ENCODE results near the gene KIF23. TPM values are rescaled to one million over a fixed set of nuclear protein-coding genes. Genes with fewer than 3 reads are reported as not detected.

KIF23 gene
- total RNA-seq, 1 experiment from 2014 or later: 83.7 TPM

DNA sequence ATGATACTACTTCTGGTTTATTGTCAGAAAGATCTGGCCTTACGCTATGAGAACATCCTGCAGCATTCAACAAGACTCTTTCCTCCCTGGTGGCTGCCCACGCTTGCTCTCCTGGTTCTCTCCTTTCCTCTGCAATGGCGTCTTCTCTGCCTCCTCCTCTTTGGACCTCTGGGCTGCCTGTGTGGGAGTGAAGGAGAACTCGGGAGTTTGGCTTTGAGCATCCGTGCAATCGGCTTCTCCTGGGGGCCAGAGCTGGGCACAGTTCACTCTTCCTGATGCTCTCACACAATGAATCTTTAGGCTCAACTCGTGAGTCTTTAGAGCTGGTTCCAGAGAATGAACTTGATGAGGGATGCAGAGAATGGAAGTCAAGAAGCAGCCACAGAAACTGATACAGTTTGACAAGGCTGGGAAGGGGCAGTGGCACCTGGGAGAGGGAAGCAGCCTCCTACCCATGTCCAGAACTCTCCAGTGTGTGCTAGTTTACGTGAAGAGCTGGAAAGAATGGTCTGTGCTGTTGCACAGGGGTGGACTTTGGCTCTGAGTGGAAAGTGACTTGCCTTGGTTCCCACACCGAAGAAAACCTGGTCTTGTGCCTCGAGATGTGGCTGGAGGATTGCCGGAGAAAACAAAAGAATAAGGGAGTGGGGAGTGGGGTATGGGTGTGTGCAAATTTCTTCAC is 76.3 kb downstream of the KIF23 start:
- no peak overlapping the region for H3K4me3 ChIP-seq (replicated peaks in 1 of 2; ENCODE audit: low read depth in 1 of 2, low read length in 2 of 2)
- intact Hi-C loops (cut with micrococcal nuclease): no loop called here
- no peaks in the 10 kb centered on the region for H4K20me1 ChIP-seq (ENCODE audit: insufficient read depth)
- H3K9ac ChIP-seq (ENCODE audit: low read length): no peak overlapping the region
- no peak overlapping the region for H2AFZ ChIP-seq (ENCODE audit: low read depth, low read length, poor library complexity, severe bottlenecking)
- ChIA-PET POLR2A (no interaction called here), CTCF (no interaction called here), RAD21 (ENCODE audit: low non-redundant PET in 1 of 2, low total read pairs in 2 of 2, uncharacterized antibody in 2 of 2, unreplicated experiment in 2 of 2) (no interaction called here)
- no peak for ATAC-seq
- no peak for DNase-seq (ENCODE audit: low read depth, low spot score)
- H3K27ac ChIP-seq (ENCODE audit: low read depth, low read length): no peak overlapping the region
- H3K4me2 ChIP-seq (ENCODE audit: low read length): no peak overlapping the region
- no peaks in the 10 kb centered on the region for H3K36me3 ChIP-seq (ENCODE audit: control insufficient read depth in 1 of 2, insufficient read depth in 2 of 2, low read length in 2 of 2)
- no peaks in the 10 kb centered on the region for H3K9me2 ChIP-seq (ENCODE audit: insufficient read depth)
- H3K4me1 ChIP-seq (ENCODE audit: control insufficient read depth in 1 of 2, insufficient read depth in 2 of 2, low read length in 2 of 2): no peaks in the 10 kb centered on the region
- no peaks in the 10 kb centered on the region for H3K27me3 ChIP-seq (ENCODE audit: insufficient read depth, low read length)
- TF ChIP-seq, protein P1, sequence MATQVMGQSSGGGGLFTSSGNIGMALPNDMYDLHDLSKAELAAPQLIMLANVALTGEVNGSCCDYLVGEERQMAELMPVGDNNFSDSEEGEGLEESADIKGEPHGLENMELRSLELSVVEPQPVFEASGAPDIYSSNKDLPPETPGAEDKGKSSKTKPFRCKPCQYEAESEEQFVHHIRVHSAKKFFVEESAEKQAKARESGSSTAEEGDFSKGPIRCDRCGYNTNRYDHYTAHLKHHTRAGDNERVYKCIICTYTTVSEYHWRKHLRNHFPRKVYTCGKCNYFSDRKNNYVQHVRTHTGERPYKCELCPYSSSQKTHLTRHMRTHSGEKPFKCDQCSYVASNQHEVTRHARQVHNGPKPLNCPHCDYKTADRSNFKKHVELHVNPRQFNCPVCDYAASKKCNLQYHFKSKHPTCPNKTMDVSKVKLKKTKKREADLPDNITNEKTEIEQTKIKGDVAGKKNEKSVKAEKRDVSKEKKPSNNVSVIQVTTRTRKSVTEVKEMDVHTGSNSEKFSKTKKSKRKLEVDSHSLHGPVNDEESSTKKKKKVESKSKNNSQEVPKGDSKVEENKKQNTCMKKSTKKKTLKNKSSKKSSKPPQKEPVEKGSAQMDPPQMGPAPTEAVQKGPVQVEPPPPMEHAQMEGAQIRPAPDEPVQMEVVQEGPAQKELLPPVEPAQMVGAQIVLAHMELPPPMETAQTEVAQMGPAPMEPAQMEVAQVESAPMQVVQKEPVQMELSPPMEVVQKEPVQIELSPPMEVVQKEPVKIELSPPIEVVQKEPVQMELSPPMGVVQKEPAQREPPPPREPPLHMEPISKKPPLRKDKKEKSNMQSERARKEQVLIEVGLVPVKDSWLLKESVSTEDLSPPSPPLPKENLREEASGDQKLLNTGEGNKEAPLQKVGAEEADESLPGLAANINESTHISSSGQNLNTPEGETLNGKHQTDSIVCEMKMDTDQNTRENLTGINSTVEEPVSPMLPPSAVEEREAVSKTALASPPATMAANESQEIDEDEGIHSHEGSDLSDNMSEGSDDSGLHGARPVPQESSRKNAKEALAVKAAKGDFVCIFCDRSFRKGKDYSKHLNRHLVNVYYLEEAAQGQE (IDR thresholded peaks at IDR 0.05; ENCODE audit: low read depth): no peak
- TF ChIP-seq SIN3A (IDR thresholded peaks at IDR 0.05; ENCODE audit: low read depth) (no peak), CEBPB (IDR thresholded peaks at IDR 0.05; ENCODE audit: low read depth) (no peak), TCF7L2 (IDR thresholded peaks at IDR 0.05; ENCODE audit: borderline replicate concordance, extremely low read depth, insufficient read depth, insufficient read length) (no peak), EZH2phosphoT487 (IDR thresholded peaks at IDR 0.05; ENCODE audit: borderline replicate concordance) (no peak), FOSL1 (IDR thresholded peaks at IDR 0.05; ENCODE audit: low read depth) (no peak), ELF1 (IDR thresholded peaks at IDR 0.05; ENCODE audit: borderline replicate concordance, low read depth) (no peak), SP1 (IDR thresholded peaks at IDR 0.05; ENCODE audit: low read depth) (no peak), POLR2A (IDR thresholded peaks at IDR 0.05; ENCODE audit: borderline replicate concordance, extremely low read depth, insufficient read depth, insufficient read length) (no peak), ZNF274 (IDR thresholded peaks at IDR 0.05; ENCODE audit: low read depth, low read length) (no peak), EGR1 (IDR thresholded peaks at IDR 0.05; ENCODE audit: low read depth) (no peak), JUND (IDR thresholded peaks at IDR 0.05) (no peak), ZFX (IDR thresholded peaks at IDR 0.05) (no peak), EZH2 (IDR thresholded peaks at IDR 0.05) (no peak), RAD21 (IDR thresholded peaks at IDR 0.05; ENCODE audit: low read depth) (no peak), POLR2AphosphoS5 (IDR thresholded peaks at IDR 0.05; ENCODE audit: low read depth, low read length) (no peak)
- TF ChIP-seq, protein P2, sequence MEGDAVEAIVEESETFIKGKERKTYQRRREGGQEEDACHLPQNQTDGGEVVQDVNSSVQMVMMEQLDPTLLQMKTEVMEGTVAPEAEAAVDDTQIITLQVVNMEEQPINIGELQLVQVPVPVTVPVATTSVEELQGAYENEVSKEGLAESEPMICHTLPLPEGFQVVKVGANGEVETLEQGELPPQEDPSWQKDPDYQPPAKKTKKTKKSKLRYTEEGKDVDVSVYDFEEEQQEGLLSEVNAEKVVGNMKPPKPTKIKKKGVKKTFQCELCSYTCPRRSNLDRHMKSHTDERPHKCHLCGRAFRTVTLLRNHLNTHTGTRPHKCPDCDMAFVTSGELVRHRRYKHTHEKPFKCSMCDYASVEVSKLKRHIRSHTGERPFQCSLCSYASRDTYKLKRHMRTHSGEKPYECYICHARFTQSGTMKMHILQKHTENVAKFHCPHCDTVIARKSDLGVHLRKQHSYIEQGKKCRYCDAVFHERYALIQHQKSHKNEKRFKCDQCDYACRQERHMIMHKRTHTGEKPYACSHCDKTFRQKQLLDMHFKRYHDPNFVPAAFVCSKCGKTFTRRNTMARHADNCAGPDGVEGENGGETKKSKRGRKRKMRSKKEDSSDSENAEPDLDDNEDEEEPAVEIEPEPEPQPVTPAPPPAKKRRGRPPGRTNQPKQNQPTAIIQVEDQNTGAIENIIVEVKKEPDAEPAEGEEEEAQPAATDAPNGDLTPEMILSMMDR (IDR thresholded peaks at IDR 0.05 in 2 of 3, conservative IDR thresholded peaks at IDR 0.05 in 1 of 3; ENCODE audit: borderline replicate concordance in 1 of 3, insufficient read depth in 1 of 3, low read depth in 2 of 3, low read length in 2 of 3): no peak
- TF ChIP-seq, protein P3, sequence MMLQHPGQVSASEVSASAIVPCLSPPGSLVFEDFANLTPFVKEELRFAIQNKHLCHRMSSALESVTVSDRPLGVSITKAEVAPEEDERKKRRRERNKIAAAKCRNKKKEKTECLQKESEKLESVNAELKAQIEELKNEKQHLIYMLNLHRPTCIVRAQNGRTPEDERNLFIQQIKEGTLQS (IDR thresholded peaks at IDR 0.05): no peak
- TF ChIP-seq, protein P4, sequence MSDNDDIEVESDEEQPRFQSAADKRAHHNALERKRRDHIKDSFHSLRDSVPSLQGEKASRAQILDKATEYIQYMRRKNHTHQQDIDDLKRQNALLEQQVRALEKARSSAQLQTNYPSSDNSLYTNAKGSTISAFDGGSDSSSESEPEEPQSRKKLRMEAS (IDR thresholded peaks at IDR 0.05): no peak
- TF ChIP-seq, protein P5, sequence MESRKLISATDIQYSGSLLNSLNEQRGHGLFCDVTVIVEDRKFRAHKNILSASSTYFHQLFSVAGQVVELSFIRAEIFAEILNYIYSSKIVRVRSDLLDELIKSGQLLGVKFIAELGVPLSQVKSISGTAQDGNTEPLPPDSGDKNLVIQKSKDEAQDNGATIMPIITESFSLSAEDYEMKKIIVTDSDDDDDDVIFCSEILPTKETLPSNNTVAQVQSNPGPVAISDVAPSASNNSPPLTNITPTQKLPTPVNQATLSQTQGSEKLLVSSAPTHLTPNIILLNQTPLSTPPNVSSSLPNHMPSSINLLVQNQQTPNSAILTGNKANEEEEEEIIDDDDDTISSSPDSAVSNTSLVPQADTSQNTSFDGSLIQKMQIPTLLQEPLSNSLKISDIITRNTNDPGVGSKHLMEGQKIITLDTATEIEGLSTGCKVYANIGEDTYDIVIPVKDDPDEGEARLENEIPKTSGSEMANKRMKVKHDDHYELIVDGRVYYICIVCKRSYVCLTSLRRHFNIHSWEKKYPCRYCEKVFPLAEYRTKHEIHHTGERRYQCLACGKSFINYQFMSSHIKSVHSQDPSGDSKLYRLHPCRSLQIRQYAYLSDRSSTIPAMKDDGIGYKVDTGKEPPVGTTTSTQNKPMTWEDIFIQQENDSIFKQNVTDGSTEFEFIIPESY (IDR thresholded peaks at IDR 0.05; ENCODE audit: extremely low read depth, insufficient replicate concordance, low read length): no peak
- no peaks in the 10 kb centered on the region for H3K9me3 ChIP-seq (ENCODE audit: control insufficient read depth in 1 of 2, insufficient read depth in 1 of 2, low read depth in 1 of 2, low read length in 2 of 2)
- BruUV-seq (replicated peaks): no TSS peak
- H3K79me2 ChIP-seq (ENCODE audit: insufficient read depth, low read length): no peaks in the 10 kb centered on the region

All from HCT116 (cell line).